GM19238 (cell line): ENCODE results near the gene ERFE.

ENCODE experiments used
- DNase-seq: peaks from one replicate; pipeline ENCODE4 v3.0.0; 2011; ENCODE audit warnings: low spot score; ENCODE audit not compliant: insufficient read length

The ERFE gene

GRCh38 chr2:238155051-238155760 lies 3.6 kb upstream of the ERFE start:
- DNase-seq: no peak

GRCh38 chr2:238155761-238156694 lies 2.7 kb upstream of the ERFE start:
- no peak for DNase-seq

GRCh38 chr2:238157506-238158017 lies 1.2 kb upstream of the ERFE start:
- no peak for DNase-seq

- DNase-seq: no peak
Measured at GRCh38 chr2:238158018-238158508, 707 bp upstream of the ERFE start.

GRCh38 chr2:238159071-238159539 lies 335 bp downstream of the ERFE start:
- no peak for DNase-seq

DNA sequence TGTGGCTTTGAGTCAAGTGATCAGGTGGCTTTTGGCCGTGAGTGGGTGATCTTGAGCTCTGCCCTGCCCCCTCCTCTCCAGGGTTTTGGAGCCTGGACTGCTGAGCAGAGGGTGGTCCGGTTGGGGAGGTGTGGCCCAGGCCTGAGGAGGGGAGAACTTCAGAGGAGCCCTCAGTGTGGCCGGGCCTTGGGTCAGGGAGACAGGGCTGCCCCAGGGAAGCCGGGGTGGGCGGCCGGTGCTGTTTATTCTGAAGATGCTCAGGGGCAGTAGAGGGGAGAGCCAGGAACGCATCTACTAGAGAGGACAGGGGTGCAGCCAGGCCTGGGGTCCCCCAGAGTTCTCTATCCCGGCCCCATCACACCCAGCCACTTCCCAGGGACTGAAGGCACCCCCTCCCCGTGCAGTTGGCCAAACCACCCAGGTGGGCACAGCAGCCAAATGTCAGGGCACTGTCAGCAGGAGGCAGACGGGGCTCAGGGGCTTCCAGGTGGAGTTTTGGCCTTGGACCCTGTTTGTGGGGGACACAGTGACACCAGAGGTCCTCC lies 963 bp downstream of the ERFE start:
- no peak for DNase-seq

DNA sequence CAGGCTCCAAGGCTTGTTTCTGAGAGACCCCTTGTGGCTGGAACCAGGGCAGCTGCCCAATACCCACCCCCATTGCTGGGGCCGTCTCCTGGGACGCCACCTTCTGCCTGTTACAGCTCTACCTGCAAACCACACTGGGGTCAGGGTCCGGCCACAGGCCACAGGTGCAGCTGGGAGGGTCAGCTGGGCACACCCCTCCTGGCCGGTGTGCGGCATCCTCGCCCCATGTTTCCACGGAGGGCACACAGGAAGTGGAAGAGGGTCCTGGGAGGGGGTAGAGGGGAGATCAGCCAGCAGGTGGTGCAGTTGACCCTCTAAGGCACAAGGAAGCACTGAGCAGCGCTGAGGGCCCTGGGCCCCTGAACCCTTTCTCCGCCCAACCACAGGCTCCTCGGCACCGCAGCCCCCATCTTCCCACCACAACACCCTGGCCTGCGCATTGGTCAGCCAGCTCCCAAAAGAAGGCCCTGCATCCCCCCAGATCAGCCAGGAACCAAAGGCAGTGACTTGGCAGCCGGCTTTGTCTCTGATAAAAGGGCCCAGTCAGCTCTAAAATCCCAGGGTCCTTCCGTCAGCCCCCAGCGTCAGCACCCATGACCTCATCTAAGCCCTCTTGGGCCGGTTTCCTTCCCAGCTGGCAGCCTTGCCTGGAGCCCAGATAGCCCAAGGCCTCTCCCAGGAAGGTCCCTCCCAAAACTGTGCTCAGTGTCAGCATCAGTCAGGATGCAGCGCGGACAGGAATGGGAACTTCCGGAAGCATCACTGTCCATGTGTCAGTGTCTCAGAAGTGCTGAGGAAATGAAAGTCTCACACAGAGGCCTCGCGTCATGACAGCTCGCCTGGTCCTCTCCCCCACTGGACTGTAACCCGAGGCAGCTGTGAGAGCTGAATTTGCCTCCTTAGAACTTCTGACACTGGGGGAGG lies 1.7 kb downstream of the ERFE start:
- no peak for DNase-seq

DNA sequence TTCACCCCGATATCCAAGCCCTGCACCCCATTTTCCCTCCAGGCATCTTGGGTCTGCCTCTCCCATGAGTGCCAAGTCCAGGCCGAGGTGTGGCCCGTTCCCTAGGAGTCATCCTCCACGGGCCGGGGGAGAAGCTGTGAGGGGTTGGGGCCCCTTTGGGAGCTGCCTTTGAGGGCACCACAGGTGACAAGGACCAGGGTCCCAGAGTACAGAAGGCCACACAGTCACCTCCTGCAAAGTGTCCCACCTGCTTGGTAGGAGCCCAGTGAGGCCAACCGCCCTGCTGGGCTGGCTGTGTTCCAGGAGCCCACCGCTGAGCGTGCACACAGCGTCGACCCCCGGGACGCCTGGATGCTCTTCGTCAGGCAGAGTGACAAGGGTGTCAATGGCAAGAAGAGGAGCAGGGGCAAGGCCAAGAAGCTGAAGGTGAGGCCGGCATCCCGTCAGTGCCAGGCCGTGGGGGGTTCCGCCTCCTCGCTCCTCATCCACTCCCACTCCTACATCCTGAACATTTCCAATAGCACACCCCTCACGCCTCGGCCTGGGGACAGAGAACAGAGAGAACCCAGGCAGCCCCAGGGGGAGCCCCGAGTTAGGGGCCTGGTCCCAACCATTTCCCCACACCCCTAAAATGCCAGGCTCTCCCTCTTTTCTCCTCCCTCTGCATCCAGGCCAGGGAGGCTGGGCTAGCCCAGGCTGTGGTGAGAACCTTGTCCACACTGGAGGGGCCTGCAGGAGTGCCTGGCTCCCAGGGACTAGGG lies 2.7 kb downstream of the ERFE start:
- DNase-seq: no peak

DNA sequence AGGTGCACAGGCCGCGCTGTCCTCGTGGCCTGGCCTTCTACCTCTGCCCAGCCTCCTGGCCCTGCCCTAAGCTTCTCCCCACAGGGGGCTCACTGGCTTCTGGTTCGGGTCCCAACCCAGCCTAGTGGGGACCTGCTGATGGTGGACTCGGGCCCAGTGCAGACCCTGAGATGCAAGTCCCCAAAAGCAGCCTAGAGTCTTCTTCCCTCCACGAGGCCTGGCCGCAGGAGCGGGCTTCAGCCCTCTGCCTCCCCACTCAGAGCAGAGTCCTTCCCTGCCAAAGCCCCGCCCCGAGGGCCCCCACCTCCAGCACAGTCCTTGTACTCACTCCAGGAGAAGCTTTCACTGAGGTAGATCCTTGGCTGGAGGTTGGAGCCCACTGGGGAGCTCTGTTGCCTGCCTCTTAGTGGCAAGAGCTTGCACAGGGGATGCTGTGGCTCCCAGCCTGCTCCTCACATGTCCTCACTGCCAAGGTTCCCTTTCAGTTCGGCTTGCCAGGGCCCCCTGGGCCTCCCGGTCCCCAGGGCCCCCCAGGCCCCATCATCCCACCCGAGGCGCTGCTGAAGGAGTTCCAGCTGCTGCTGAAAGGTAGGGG lies 3.6 kb downstream of the ERFE start:
- DNase-seq: no peak

GRCh38 chr2:238162846-238163441 lies 4.2 kb downstream of the ERFE start:
- no peak for DNase-seq

DNA sequence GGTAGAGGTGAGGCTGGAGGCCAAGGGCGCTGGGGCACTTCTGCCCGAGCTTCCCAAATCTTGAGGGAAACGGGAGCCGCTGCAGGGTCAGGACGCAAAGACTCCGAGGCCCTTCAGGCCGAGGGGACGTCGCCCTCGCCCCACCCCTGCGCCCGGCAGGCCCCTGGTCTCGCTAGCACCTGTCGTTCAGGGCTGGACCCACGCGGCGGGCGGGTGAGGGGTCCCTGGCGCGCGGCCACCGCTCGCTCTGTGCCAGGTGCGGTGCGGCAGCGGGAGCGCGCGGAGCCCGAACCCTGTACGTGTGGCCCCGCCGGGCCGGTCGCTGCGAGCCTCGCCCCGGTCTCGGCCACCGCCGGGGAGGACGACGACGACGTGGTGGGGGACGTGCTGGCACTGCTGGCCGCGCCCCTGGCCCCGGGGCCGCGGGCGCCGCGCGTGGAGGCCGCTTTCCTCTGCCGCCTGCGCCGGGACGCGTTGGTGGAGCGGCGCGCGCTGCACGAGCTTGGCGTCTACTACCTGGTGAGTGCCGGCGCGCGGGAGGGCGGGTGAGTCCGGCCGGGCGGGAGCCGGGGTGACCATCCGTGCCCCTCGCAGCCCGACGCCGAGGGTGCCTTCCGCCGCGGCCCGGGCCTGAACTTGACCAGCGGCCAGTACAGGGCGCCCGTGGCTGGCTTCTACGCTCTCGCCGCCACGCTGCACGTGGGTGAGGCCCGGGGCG lies 4.9 kb downstream of the ERFE start:
- no peak for DNase-seq

DNA sequence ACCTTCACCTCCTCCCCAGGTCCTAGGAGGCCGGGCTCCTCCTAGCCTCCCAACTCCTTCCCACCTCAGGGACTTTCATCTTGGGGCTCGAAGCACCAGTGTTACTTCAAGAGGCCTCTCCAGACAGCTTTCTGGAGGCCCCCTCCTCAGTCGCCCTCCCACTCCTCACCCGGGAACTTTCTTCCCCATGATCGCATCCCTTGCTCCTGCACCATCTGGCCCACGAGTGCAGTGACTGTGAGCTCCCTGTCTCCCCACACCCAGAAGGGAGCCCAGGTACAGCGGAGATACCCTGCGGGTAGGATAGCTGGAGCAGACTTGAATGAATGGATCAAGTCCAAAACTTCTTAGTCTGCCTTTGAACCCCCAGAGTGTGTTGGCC lies 6.1 kb downstream of the ERFE start:
- DNase-seq: no peak

DNA sequence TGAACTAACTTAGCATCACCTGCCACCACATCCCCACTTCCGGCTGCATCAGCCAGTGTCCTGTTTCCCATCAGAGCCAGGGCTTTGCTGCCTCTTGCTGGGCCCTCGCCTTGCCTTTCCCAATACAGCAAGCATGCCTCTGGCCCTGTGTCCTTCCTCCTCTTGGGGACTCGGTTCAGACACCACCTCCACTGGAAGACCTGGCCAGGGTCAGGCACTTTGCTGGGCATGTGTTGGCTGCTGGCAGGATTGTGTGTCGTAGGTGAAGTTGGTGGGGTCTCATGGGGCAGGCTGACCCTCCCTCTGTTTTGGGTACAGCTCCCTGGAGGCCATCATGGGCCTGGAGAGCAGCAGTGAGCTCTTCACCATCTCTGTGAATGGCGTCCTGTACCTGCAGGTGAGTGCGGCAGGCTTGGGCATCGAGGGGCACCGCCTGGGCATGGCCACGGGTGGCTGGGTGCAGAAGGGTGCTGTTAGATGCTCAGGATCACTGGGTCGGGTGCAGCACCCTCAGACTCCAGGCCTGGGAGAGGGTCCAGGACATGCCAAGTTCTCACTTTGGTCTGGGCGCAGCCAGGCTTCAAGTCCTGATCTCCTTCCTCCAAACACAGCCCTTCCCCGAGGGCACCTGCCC lies 6.6 kb downstream of the ERFE start:
- no peak for DNase-seq

DNA sequence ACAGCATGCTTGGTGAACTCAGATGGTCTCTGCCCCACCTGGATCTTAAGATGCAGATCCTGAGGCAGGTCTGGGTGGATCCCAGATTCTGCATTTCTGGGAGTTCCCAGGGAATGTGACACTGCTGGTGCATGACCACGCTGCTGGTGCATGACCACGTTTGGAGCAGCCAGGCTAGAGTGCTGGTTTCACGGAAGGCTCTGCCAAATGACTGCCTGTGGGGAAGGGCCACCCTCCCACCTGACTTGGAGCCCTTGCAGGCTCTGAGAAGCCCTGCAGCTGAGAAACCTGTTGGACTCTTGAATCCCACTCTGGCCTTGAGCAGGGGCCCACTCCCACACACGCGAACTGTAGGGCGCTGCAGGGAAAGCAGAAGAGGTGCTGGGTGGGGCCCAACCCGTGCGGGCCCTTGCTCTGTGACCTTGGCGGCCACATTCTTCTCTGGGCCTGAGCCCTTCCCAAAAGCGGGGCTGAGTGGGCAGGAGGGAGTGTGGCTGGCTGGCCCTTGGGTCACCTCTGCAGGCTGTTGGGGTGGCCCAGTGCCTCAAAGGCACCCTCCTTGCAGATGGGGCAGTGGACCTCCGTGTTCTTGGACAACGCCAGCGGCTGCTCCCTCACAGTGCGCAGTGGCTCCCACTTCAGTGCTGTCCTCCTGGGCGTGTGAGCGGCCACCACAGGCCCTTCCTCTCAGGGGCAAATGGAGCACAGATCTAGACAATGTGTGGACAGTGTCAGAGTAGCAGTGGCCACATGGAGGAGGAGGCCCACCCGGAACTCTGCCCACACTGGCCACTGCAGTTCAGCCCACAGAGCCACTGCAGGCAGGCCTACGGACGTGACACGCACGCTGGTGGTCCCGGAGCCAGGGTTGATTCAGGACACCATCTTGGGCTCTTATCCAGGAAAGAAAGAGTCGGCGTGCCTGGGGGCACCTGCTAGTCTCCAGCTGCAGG lies 7.9 kb downstream of the ERFE start:
- DNase-seq: no peak

DNA sequence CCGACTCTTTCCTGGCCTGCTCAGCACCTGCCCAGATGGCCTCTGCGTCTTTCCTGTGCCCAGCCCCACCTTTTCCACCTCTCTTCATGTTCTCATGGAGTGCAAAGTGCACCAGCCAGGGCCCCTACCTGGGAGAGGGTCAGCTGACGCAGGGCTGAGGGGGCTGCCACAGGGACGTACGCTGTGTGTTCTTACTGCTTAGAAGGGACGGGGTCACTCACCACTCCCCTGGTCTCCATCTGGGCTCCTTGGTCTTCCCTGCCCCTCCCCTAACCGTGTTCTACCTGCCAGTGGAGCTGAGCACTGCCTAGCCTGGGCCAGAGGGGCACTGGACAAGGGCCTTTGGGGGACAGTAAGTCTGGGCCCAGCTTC lies 8.6 kb downstream of the ERFE start:
- DNase-seq: no peak

DNA sequence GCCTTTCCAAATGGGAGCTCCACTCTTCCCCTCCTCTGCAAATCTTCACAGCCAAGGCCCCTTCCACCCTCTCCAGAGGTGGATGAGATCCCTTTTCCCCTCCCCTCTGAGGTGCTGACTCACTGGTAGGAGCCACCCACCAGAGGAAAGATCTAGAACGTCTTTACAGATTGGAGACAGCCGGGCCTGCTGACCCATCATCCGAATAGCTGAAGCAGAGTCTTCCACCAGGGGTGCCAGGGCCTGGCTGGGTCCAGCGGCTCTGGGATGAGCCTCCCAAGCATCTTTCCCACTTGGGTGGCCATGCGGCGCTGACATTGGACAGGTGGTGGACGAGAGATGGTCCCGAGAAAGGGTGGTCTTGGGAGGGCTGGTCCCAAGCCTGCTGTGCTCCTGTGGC lies 9.0 kb downstream of the ERFE start:
- no peak for DNase-seq
